ENCODE measurements around the gene SHOX. TPM values are rescaled to one million over a fixed set of nuclear protein-coding genes. Genes with fewer than 3 reads are reported as not detected.

Gene SHOX
- total RNA-seq, 1 donor from 2014 or later, result not detected

DNA sequence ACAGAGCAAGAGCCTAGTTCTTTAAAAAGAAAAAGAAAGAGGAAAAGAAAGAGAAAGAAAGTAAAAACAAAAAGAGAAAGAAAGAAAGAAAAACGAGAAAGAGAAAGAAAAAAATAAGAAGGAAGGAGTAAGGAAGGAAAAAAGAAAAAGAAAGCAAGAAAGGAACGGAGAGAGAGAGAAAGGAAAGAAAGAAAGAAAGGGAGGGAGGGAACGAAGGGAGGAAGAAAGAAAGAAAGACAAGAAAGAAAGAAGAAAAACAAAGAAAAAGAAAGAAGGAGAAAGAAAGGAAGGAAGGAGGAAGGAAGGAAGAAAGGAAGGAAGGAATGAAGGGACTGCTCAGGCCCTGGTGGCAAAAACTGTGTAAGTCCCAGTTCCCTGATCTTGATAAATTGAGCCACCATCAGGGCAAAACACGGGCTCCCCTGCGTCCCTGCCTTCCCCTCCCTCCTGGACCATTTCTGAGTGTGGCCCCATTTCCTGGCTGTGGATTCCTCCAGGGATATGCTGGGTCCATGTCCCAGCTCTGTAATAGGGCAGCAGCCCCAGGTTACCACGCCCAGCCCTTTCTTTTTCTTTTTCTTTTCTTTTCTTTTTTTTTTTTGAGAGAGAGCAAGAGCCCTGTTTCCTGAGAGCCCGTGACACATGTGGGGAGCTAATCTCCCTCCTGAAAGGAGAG, 44.8 kb downstream of the SHOX start:
- intact Hi-C loops (cut with micrococcal nuclease), result no loop called here
- DNase-seq (ENCODE audit: low spot score), result no peak
- H3K27me3 Mint-ChIP-seq (ENCODE audit: insufficient read depth), result no peaks in the 10 kb centered on the region
- peaks cover 20% of the 10 kb centered on the region for H3K9me3 Mint-ChIP-seq
- no peaks in the 10 kb centered on the region for H3K36me3 Mint-ChIP-seq (ENCODE audit: low read depth)
- H3K4me3 Mint-ChIP-seq, result no peak overlapping the region
- H3K27ac Mint-ChIP-seq, result no peak overlapping the region
- no peaks in the 10 kb centered on the region for H3K4me1 Mint-ChIP-seq (ENCODE audit: low read depth)

DNA sequence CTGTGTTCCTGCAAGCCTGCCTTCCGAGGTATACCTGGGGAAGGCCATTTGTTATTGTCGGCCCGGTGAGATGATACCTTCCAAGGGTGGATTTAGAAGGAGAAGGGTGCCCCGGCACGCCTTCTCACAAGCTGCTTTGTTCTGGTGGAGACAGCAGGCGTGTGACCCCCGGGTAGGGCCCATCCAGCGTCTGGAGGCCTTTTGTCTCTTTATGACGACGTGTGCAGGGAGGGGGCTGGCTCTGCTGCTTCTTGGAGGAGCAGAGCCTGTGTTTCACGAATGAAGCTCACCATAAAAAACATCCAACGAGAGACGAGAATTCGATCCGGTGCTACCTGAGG, 45.3 kb downstream of the SHOX start:
- H3K9me3 Mint-ChIP-seq, result peaks cover 20% of the 10 kb centered on the region
- no peak overlapping the region for H3K4me3 Mint-ChIP-seq
- intact Hi-C loops (cut with micrococcal nuclease), result no loop called here
- H3K36me3 Mint-ChIP-seq (ENCODE audit: low read depth), result no peaks in the 10 kb centered on the region
- H3K27me3 Mint-ChIP-seq (ENCODE audit: insufficient read depth), result no peaks in the 10 kb centered on the region
- H3K27ac Mint-ChIP-seq, result no peak overlapping the region
- H3K4me1 Mint-ChIP-seq (ENCODE audit: low read depth), result no peaks in the 10 kb centered on the region
- DNase-seq (ENCODE audit: low spot score), result no peak

DNA sequence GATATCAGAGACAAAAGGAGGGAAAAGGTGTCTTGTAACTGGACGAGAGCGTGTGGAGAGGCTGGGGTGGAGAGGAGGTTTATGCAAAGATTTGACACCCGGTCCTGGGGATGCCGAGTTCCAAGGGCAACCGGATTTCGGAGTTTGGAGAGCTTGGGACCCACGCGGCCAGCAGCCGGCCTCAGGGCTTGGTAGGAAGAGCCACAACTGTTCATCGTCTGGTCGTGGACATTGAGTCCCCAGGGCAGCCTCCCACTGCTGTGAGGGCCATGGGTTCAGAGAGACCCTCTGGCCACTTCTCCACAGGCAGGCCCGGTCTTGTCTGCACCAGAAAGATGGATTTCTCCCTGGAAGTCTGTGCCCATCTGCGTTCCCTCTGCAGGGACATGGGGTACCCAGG, 46.8 kb downstream of the SHOX start:
- no peak for DNase-seq (ENCODE audit: low spot score)
- Mint-ChIP-seq H3K9me3 (peaks cover 33% of the 10 kb centered on the region), H3K4me1 (ENCODE audit: low read depth) (no peaks in the 10 kb centered on the region), H3K36me3 (ENCODE audit: low read depth) (peaks cover 2% of the 10 kb centered on the region), H3K4me3 (no peak overlapping the region), H3K27ac (no peak overlapping the region), H3K27me3 (ENCODE audit: insufficient read depth) (no peaks in the 10 kb centered on the region)
- intact Hi-C loops (cut with micrococcal nuclease), result no loop called here

DNA sequence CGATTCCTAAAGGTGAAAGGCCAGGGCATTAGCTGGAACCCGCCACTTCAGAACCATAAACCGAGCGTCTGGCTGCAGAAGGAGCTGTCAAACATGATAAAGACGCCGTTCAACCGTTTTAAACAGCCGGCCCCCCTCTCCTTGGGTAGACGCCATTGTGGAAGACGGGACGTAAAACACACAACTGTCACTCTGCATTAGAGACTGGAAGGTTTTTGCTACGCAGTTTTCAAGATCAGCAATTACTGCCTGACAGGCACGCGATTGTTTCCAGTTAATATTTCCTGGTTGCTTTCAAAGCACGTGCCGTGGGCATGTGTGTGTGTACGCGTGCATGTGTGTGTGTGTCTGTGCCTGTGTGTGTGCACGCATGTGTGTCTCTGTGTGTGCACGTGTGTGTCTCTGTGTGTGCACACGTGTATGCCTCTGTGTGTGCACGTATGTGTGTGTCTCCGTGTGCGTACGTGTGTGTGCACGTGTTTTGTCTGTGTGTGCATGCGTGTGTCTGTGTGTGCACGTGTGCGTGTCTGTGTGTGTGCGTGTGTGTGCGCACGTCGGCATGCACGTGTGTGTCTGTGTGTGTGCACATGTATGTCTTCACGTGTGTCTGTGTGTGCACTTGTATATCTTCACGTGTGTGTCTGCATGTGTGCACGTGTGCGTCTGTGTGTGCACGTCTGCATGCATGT, 48.8 kb downstream of the SHOX start:
- no peak for DNase-seq (ENCODE audit: low spot score)
- Mint-ChIP-seq H3K36me3 (ENCODE audit: low read depth) (peaks cover 2% of the 10 kb centered on the region), H3K27me3 (ENCODE audit: insufficient read depth) (no peaks in the 10 kb centered on the region), H3K27ac (no peak overlapping the region), H3K4me3 (no peak overlapping the region), H3K4me1 (ENCODE audit: low read depth) (no peaks in the 10 kb centered on the region), H3K9me3 (peaks cover 28% of the 10 kb centered on the region)
- intact Hi-C loops (cut with micrococcal nuclease), result no loop called here

DNA sequence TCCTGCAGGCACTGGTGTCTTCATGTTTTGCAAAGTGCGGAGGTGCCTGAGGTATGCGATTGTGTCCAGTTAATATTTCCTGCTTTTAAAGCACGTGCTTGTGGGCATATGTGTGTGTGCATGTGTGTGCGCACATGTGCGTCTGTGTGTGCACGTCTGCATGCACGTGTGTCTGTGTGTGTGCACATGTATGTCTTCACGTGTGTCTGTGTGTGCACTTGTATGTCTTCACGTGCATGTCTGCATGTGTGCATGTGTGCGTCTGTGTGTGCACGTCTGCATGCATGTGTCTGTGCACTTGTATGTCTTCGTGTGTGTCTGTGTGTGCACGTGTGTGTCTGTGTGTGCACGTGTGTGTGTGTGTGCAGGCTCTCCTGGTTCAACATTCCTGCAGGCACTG, 49.5 kb downstream of the SHOX start:
- H3K4me1 Mint-ChIP-seq (ENCODE audit: low read depth), result no peaks in the 10 kb centered on the region
- peaks cover 2% of the 10 kb centered on the region for H3K36me3 Mint-ChIP-seq (ENCODE audit: low read depth)
- intact Hi-C loops (cut with micrococcal nuclease), result no loop called here
- H3K4me3 Mint-ChIP-seq, result no peak overlapping the region
- no peak overlapping the region for H3K27ac Mint-ChIP-seq
- no peaks in the 10 kb centered on the region for H3K27me3 Mint-ChIP-seq (ENCODE audit: insufficient read depth)
- H3K9me3 Mint-ChIP-seq, result peaks cover 28% of the 10 kb centered on the region
- no peak for DNase-seq (ENCODE audit: low spot score)

DNA sequence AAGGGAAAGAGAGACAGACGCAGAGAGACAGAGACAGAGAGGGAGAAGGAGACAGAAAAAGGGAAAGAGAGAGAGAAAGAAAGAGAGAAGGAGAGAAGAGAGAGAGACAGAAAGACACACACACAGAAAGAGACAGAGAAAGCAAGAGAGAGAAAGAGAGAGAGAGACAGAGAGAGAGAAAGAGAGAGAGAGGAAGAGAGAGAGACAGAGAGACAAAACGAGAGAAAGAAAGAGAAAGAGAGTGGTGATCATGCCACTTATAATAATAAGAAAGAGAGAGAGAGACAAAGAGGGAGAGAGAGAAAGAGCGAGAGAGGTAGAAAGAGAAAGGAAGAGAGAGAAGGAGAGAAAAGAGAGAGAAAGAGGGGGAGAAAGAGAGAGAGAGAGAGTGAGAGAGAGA, 51.4 kb downstream of the SHOX start:
- intact Hi-C loops (cut with micrococcal nuclease), result no loop called here
- H3K4me3 Mint-ChIP-seq, result no peak overlapping the region
- no peak for DNase-seq (ENCODE audit: low spot score)
- peaks cover 2% of the 10 kb centered on the region for H3K36me3 Mint-ChIP-seq (ENCODE audit: low read depth)
- peaks cover 39% of the 10 kb centered on the region for H3K9me3 Mint-ChIP-seq
- H3K4me1 Mint-ChIP-seq (ENCODE audit: low read depth), result no peaks in the 10 kb centered on the region
- no peaks in the 10 kb centered on the region for H3K27me3 Mint-ChIP-seq (ENCODE audit: insufficient read depth)
- no peak overlapping the region for H3K27ac Mint-ChIP-seq

DNA sequence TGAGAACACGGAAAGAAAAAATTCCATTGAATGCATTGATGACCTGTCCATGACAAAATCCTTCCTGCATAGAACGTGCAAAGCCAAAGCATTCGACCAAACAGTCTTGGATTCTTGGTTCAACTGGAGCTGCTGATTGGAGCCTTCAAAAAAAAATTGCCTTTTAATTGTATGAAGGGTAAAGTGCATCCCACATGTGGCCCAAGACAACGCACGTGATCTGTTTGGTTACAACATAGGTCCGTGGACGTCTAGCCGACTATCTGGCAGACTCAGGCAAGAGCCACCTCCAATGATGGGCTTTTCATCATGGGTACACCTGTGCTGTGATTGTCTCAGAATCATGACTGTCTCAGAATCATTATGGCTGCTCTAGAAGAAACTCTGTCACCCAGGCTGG, 52.3 kb downstream of the SHOX start:
- no peak for DNase-seq (ENCODE audit: low spot score)
- no peak overlapping the region for H3K27ac Mint-ChIP-seq
- peaks cover 2% of the 10 kb centered on the region for H3K36me3 Mint-ChIP-seq (ENCODE audit: low read depth)
- H3K4me1 Mint-ChIP-seq (ENCODE audit: low read depth), result no peaks in the 10 kb centered on the region
- no peak overlapping the region for H3K4me3 Mint-ChIP-seq
- no peaks in the 10 kb centered on the region for H3K27me3 Mint-ChIP-seq (ENCODE audit: insufficient read depth)
- intact Hi-C loops (cut with micrococcal nuclease), result no loop called here
- peaks cover 39% of the 10 kb centered on the region for H3K9me3 Mint-ChIP-seq

DNA sequence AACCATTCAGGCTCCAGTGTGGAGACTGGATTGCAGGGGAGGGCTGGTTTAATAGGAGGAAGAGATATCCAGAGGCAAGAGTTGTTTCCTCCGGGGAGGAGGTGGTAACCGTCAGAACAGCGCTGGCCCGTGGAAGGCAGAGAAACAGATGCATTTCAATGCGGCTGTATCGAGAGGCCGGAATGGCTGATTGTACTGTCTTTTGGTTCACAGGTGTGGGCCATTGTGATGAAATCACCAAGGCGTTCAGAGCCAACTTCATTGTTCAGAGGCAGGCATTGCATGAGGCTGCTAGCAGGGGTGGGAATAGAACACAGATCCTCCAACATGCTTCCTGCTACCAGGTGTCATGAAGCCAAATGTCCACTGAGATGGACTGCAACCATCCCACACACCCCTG, 53.0 kb downstream of the SHOX start:
- H3K27ac Mint-ChIP-seq, result no peak overlapping the region

DNA sequence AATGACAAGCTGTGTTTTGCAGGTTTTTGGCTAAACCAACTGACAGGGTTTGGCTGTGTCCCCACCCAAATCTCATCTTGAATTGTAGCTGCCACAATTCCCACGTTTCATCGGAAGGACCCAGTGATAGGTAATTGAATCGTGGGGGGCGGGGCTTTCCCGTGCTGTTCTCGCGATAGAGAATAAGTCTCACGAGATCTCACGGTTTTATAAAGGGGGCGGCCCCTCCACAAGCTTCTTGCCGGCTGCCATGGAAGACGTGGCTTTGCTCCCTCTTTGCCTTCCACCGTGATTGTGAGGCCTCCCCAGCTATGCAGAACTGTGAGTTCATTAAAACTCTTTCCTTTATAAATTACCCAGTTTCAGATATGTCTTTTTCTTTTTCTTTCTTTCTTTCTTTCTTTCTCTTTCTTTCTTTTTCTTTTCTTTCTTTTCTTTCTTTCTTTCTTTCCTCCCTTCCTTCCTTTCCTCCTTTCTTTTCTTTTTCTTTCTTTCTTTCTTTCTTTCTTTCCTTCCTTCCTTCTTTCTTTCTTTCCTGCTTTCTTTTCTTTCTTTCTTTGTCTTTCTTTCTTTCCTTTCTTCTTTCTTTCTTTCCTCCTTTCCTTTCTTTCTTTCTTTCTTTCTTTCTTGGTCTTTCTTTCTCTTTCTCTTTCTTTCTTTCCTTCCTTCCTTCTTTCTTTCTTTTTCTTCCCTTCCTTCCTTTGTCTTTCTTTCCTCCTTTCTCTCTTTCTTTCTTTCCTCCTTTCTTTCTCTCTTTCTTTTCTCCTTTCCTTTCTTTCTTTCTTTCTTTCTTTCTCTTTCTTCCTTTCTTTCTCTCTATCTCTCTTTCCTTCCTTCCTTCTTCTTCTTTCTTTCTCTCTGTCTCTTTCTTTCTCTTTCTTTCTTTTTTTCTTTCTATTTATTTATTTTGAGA, 54.8 kb downstream of the SHOX start:
- intact Hi-C loops (cut with micrococcal nuclease), result no loop called here

More for the DNA sequence above, 53.0 kb downstream of the SHOX start:
- no peaks in the 10 kb centered on the region for H3K4me1 Mint-ChIP-seq (ENCODE audit: low read depth)
- no peak overlapping the region for H3K4me3 Mint-ChIP-seq
- H3K9me3 Mint-ChIP-seq, result peaks cover 39% of the 10 kb centered on the region
- no peaks in the 10 kb centered on the region for H3K27me3 Mint-ChIP-seq (ENCODE audit: insufficient read depth)
- intact Hi-C loops (cut with micrococcal nuclease), result no loop called here
- H3K36me3 Mint-ChIP-seq (ENCODE audit: low read depth), result peaks cover 2% of the 10 kb centered on the region
- no peak for DNase-seq (ENCODE audit: low spot score)

DNA sequence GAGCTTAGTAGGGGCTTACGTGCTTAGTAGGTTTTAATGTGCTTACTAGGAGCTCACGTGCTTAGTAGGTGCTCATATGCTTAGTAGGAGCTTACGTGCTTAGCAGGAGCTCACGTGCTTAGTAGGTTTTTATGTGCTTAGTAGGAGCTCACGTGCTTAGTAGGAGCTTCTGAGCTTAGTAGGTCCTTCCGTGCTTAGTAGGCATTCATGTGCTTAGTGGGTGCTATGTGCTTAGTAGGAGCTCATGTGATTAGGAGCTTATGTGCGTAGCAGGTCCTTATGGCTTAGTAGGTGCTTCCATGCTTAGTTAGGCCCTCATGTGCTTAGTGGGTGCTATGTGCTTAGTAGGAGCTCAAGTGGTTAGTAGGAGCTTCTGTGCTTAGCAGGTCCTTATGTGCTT, 59.4 kb downstream of the SHOX start:
- H3K36me3 Mint-ChIP-seq (ENCODE audit: low read depth), result no peaks in the 10 kb centered on the region

More for the DNA sequence above, 54.8 kb downstream of the SHOX start:
- Mint-ChIP-seq H3K4me1 (ENCODE audit: low read depth) (no peaks in the 10 kb centered on the region), H3K36me3 (ENCODE audit: low read depth) (peaks cover 2% of the 10 kb centered on the region), H3K4me3 (no peak overlapping the region), H3K9me3 (peaks cover 28% of the 10 kb centered on the region), H3K27me3 (ENCODE audit: insufficient read depth) (no peaks in the 10 kb centered on the region), H3K27ac (no peak overlapping the region)
- DNase-seq (ENCODE audit: low spot score), result no peak

DNA sequence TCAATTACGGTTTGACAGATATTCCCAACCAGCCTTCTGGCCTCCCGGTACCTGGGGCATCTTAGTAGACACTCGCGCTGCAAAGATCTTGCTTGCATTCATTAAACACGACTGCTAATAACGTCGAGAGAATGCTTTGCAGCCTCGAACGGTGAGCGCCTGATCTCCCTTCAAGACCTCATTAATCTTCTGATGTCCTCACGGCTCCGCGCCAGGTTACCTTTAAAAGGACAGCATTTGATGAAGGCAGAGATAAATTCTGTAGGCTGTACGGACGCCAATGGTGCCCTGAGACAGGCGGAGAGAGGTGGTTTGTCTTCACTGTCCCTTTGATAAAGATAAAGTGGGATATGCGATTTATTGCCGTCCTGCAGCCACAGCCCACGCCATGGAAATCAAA, 64.2 kb downstream of the SHOX start:
- no peak overlapping the region for H3K4me3 Mint-ChIP-seq
- H3K36me3 Mint-ChIP-seq (ENCODE audit: low read depth), result no peaks in the 10 kb centered on the region
- intact Hi-C loops (cut with micrococcal nuclease), result no loop called here
- no peak overlapping the region for H3K27ac Mint-ChIP-seq
- no peaks in the 10 kb centered on the region for H3K27me3 Mint-ChIP-seq (ENCODE audit: insufficient read depth)
- DNase-seq (ENCODE audit: low spot score), result no peak
- no peaks in the 10 kb centered on the region for H3K4me1 Mint-ChIP-seq (ENCODE audit: low read depth)
- peaks cover 31% of the 10 kb centered on the region for H3K9me3 Mint-ChIP-seq

More for the DNA sequence above, 59.4 kb downstream of the SHOX start:
- no peak overlapping the region for H3K27ac Mint-ChIP-seq
- no peak for DNase-seq (ENCODE audit: low spot score)
- peaks cover 25% of the 10 kb centered on the region for H3K9me3 Mint-ChIP-seq
- no peaks in the 10 kb centered on the region for H3K27me3 Mint-ChIP-seq (ENCODE audit: insufficient read depth)
- H3K4me1 Mint-ChIP-seq (ENCODE audit: low read depth), result no peaks in the 10 kb centered on the region
- intact Hi-C loops (cut with micrococcal nuclease), result no loop called here
- H3K4me3 Mint-ChIP-seq, result no peak overlapping the region

DNA sequence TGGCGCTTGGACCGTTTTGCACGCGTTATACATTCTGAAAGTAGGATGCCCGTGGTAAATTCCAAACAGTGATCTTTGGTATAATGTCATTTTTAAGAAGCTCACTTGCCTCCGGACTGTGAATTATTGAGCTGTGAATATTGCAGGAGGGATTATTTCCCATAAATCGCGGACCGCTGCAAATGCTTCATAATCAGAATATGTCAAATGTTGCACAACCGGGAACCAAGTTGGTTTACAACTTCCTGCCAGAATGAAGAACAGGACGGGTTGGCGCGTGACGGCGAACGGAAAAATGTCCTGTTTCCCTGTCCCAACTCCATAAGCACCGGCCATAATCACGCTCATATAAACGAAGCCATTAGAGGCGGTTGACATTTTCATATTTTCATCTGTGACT, 67.6 kb downstream of the SHOX start:
- intact Hi-C loops (cut with micrococcal nuclease), result no loop called here
- DNase-seq (ENCODE audit: low spot score), result no peak
- Mint-ChIP-seq H3K4me1 (ENCODE audit: low read depth) (no peaks in the 10 kb centered on the region), H3K27me3 (ENCODE audit: insufficient read depth) (no peaks in the 10 kb centered on the region), H3K36me3 (ENCODE audit: low read depth) (no peaks in the 10 kb centered on the region), H3K9me3 (peaks cover 37% of the 10 kb centered on the region), H3K27ac (no peak overlapping the region), H3K4me3 (no peak overlapping the region)

DNA sequence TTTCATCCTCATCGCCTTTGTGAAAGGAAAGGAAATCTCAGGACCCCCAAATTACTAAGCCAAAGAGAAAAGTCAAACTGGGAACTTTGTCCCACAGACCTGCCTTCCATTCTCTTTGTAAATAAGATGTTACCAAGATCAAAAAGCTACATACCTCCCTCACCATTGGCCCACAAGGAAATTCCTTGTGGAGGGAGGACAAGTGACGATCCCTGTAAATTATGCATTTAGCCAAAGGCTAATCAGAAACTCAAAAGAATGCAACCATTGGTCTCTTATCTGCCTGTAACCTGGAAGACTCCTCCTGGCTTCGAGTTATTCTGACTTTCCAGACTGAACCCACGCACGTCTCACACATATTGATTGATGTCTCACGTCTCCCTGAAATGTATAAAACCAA, 70.3 kb downstream of the SHOX start:
- Mint-ChIP-seq H3K4me1 (ENCODE audit: low read depth) (no peaks in the 10 kb centered on the region), H3K27ac (no peak overlapping the region), H3K4me3 (no peak overlapping the region), H3K36me3 (ENCODE audit: low read depth) (no peaks in the 10 kb centered on the region), H3K9me3 (peaks cover 31% of the 10 kb centered on the region), H3K27me3 (ENCODE audit: insufficient read depth) (no peaks in the 10 kb centered on the region)
- no peak for DNase-seq (ENCODE audit: low spot score)
- intact Hi-C loops (cut with micrococcal nuclease), result loop anchor here (5.0 kb wide), 1 partner anchor 321 kb away; no protein-coding TSS in a partner anchor

Measured in activated T-helper 1 cell treated with anti-CD3 and anti-CD28 coated beads, Interleukin-12 subunit alpha, Interleukin-12 subunit beta, Interleukin-2, Interleukin-4 antibody, amounts not matched to agents 30 ng/mL and 10 ng/mL and 1 ng/mL, durations not matched to agents 14 hours and 24 hours and 36 hours (primary cell).